ENCODE results near the gene TMPRSS9. TPM values are rescaled to one million over a fixed set of nuclear protein-coding genes. Genes with fewer than 3 reads are reported as not detected.

TMPRSS9 gene
- total and polyA plus RNA-seq, 2 of the 13 experiments (the other 11 are each of a cell fraction or from before 2014, with no cell fraction given): 2.5 to 5.2 TPM

DNA sequence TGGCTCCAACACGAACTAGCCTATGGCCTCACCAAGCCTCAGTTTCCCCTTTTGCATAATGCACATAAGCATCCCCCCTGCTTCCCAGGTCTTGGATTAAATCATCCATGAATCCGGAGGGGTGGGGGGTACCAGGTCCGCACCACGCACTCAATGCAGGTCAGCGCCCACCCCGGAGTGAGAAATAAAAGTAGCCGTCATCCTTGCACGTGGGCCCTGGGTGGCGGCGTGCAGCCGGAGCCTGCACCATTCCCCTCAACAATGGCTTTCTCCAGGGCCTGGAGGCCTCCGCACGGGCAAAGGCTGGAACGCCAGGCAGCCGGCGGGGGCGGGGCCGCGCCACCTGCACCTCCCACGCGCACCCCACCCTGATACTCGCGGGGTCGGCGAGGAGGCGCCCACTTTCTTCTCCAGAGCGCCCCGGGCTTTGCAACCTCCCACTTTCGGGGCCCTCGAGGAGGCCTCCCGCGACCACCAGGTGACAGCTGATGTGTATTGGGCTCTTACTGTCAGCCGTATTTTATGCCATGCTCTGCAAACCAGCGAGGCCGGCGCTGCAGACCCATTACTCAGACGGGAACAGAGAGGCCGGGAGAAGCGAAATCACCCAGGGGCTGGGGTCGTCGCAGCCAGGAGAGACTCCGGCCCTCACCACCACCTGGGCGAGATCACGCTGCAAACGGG, 115.1 kb downstream of the TMPRSS9 start (continued):
- no peak for TF ChIP-seq HOXA3 (CRISPR knock-in tag; IDR thresholded peaks at IDR 0.05)
- no peak for TF ChIP-seq ZNF274 (CRISPR knock-in tag; IDR thresholded peaks at IDR 0.05)
- TF ChIP-seq CBFB (CRISPR knock-in tag; IDR thresholded peaks at IDR 0.05): no peak
- TF ChIP-seq NFIB (CRISPR knock-in tag; IDR thresholded peaks at IDR 0.05; ENCODE audit: borderline replicate concordance): peak; percentile 29; the same call in 1 of the 2 replicates
- no peak for TF ChIP-seq SMARCC2 (IDR thresholded peaks at IDR 0.05)
- no peak for TF ChIP-seq HNRNPH1 (optimal IDR thresholded peaks at IDR 0.05; ENCODE audit: low read depth, low read length)
- TF ChIP-seq ZFY (CRISPR knock-in tag; IDR thresholded peaks at IDR 0.05): peak; percentile 50
- no peak for TF ChIP-seq ZNF136 (CRISPR knock-in tag; IDR thresholded peaks at IDR 0.05; ENCODE audit: low read depth)
- TF ChIP-seq SRSF9 (IDR thresholded peaks at IDR 0.05; ENCODE audit: borderline replicate concordance, insufficient read depth, low read depth, low read length, poor library complexity, severe bottlenecking): no peak
- TF ChIP-seq, protein P1, sequence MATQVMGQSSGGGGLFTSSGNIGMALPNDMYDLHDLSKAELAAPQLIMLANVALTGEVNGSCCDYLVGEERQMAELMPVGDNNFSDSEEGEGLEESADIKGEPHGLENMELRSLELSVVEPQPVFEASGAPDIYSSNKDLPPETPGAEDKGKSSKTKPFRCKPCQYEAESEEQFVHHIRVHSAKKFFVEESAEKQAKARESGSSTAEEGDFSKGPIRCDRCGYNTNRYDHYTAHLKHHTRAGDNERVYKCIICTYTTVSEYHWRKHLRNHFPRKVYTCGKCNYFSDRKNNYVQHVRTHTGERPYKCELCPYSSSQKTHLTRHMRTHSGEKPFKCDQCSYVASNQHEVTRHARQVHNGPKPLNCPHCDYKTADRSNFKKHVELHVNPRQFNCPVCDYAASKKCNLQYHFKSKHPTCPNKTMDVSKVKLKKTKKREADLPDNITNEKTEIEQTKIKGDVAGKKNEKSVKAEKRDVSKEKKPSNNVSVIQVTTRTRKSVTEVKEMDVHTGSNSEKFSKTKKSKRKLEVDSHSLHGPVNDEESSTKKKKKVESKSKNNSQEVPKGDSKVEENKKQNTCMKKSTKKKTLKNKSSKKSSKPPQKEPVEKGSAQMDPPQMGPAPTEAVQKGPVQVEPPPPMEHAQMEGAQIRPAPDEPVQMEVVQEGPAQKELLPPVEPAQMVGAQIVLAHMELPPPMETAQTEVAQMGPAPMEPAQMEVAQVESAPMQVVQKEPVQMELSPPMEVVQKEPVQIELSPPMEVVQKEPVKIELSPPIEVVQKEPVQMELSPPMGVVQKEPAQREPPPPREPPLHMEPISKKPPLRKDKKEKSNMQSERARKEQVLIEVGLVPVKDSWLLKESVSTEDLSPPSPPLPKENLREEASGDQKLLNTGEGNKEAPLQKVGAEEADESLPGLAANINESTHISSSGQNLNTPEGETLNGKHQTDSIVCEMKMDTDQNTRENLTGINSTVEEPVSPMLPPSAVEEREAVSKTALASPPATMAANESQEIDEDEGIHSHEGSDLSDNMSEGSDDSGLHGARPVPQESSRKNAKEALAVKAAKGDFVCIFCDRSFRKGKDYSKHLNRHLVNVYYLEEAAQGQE (IDR thresholded peaks at IDR 0.05; ENCODE audit: borderline replicate concordance in 1 of 2, low read depth in 1 of 2, low read length in 2 of 2): no peak
- TF ChIP-seq ZBTB8A (CRISPR knock-in tag; IDR thresholded peaks at IDR 0.05; ENCODE audit: borderline replicate concordance, low read depth): 0 out of 2 replicates have a peak, but pooled peaks have one; percentile 67
- no peak for TF ChIP-seq KLF15 (CRISPR knock-in tag; IDR thresholded peaks at IDR 0.05; ENCODE audit: borderline replicate concordance)
- TF ChIP-seq, protein P2, sequence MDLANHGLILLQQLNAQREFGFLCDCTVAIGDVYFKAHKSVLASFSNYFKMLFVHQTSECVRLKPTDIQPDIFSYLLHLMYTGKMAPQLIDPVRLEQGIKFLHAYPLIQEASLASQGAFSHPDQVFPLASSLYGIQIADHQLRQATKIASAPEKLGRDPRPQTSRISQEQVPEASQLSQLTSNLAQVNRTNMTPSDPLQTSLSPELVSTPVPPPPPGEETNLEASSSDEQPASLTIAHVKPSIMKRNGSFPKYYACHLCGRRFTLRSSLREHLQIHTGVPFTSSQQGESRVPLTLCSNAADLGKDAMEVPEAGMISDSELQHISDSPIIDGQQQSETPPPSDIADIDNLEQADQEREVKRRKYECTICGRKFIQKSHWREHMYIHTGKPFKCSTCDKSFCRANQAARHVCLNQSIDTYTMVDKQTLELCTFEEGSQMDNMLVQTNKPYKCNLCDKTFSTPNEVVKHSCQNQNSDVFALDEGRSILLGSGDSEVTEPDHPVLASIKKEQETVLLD (CRISPR knock-in tag; IDR thresholded peaks at IDR 0.05; ENCODE audit: low read depth): peak; percentile 19; the same call in 1 of the 2 replicates
- no peak for TF ChIP-seq KMT2B (CRISPR knock-in tag; IDR thresholded peaks at IDR 0.05)
- TF ChIP-seq ZFP36L1 (CRISPR knock-in tag; IDR thresholded peaks at IDR 0.05): no peak
- no peak for TF ChIP-seq ETV6 (CRISPR knock-in tag; conservative IDR thresholded peaks at IDR 0.05)

Small RNAs within 50 kb of the gene (microRNA-seq; reads per million reads assigned to microRNA genes)
- gene MIR7108: 2.6 reads per million, percentile 16 among the genes with 10 or more reads in this experiment

Other genes starting within 250 kb of the TMPRSS9 start
- 73.5 and 82.6 TPM in 2 replicates for gene AP3D1, start 208.7 kb upstream of the TMPRSS9 start, total RNA-seq (2016; rRNA removed; fragmentation: Illumina TruSeq; extraction: Trizol)
- gene AP3D1, start 208.7 kb upstream of the TMPRSS9 start, polyA plus RNA-seq (2011; rRNA removed): 68.0 and 78.6 TPM in 2 replicates
- gene DOT1L, start 196.3 kb upstream of the TMPRSS9 start, total RNA-seq (2016; rRNA removed; fragmentation: Illumina TruSeq; extraction: Trizol): 7.5 and 9.7 TPM in 2 replicates
- gene DOT1L, start 196.3 kb upstream of the TMPRSS9 start, polyA plus RNA-seq (2011; rRNA removed): 14.6 and 17.9 TPM in 2 replicates
- gene PLEKHJ1, start 123.9 kb upstream of the TMPRSS9 start, total RNA-seq (2016; rRNA removed; fragmentation: Illumina TruSeq; extraction: Trizol): 108 and 130 TPM in 2 replicates
- 70.5 and 89.7 TPM in 2 replicates for gene PLEKHJ1, start 123.9 kb upstream of the TMPRSS9 start, polyA plus RNA-seq (2011; rRNA removed)
- 8.8 and 10.1 TPM in 2 replicates for gene SF3A2, start 123.4 kb upstream of the TMPRSS9 start, total RNA-seq (2016; rRNA removed; fragmentation: Illumina TruSeq; extraction: Trizol)
- 7.9 and 8.6 TPM in 2 replicates for gene SF3A2, start 123.4 kb upstream of the TMPRSS9 start, polyA plus RNA-seq (2011; rRNA removed)
- gene AMH, start 110.9 kb upstream of the TMPRSS9 start, total RNA-seq (2016; rRNA removed; fragmentation: Illumina TruSeq; extraction: Trizol): 0.18 TPM in 1 of 2 replicates, not detected in the other
- gene AMH, start 110.9 kb upstream of the TMPRSS9 start, polyA plus RNA-seq (2011; rRNA removed): 0.03 and 0.04 TPM in 2 replicates
- 0.38 and 0.73 TPM in 2 replicates for gene JSRP1, start 103.8 kb upstream of the TMPRSS9 start, total RNA-seq (2016; rRNA removed; fragmentation: Illumina TruSeq; extraction: Trizol)
- gene JSRP1, start 103.8 kb upstream of the TMPRSS9 start, polyA plus RNA-seq (2011; rRNA removed): 0.16 and 0.39 TPM in 2 replicates
- not detected in 2 replicates for gene PEAK3, start 78.1 kb upstream of the TMPRSS9 start, total RNA-seq (2016; rRNA removed; fragmentation: Illumina TruSeq; extraction: Trizol)
- not detected in 2 replicates for gene PEAK3, start 78.1 kb upstream of the TMPRSS9 start, polyA plus RNA-seq (2011; rRNA removed)
- gene LINGO3, start 52.1 kb upstream of the TMPRSS9 start, total RNA-seq (2016; rRNA removed; fragmentation: Illumina TruSeq; extraction: Trizol): not detected in 2 replicates
- gene LINGO3, start 52.1 kb upstream of the TMPRSS9 start, polyA plus RNA-seq (2011; rRNA removed): not detected in 2 replicates
- gene LSM7, start 31.7 kb upstream of the TMPRSS9 start, total RNA-seq (2016; rRNA removed; fragmentation: Illumina TruSeq; extraction: Trizol): 140 and 152 TPM in 2 replicates
- 197 and 205 TPM in 2 replicates for gene LSM7, start 31.7 kb upstream of the TMPRSS9 start, polyA plus RNA-seq (2011; rRNA removed)
- gene SPPL2B, start 31.6 kb upstream of the TMPRSS9 start, total RNA-seq (2016; rRNA removed; fragmentation: Illumina TruSeq; extraction: Trizol): 3.4 and 15.2 TPM in 2 replicates
- 14.9 and 20.5 TPM in 2 replicates for gene SPPL2B, start 31.6 kb upstream of the TMPRSS9 start, polyA plus RNA-seq (2011; rRNA removed)
- 108 and 116 TPM in 2 replicates for gene TIMM13, start 67.3 kb downstream of the TMPRSS9 start, total RNA-seq (2016; rRNA removed; fragmentation: Illumina TruSeq; extraction: Trizol)
- 48.4 and 62.5 TPM in 2 replicates for gene TIMM13, start 67.3 kb downstream of the TMPRSS9 start, polyA plus RNA-seq (2011; rRNA removed)
- gene LMNB2, start 96.7 kb downstream of the TMPRSS9 start, total RNA-seq (2016; rRNA removed; fragmentation: Illumina TruSeq; extraction: Trizol): 93.6 and 105 TPM in 2 replicates
- gene LMNB2, start 96.7 kb downstream of the TMPRSS9 start, polyA plus RNA-seq (2011; rRNA removed): 77.2 and 89.7 TPM in 2 replicates
- 3.2 and 4.6 TPM in 2 replicates for gene GADD45B, start 115.9 kb downstream of the TMPRSS9 start, total RNA-seq (2016; rRNA removed; fragmentation: Illumina TruSeq; extraction: Trizol)
- 34.1 and 40.4 TPM in 2 replicates for gene GADD45B, start 115.9 kb downstream of the TMPRSS9 start, polyA plus RNA-seq (2011; rRNA removed)